Keratinocyte (primary cell): ENCODE results near the gene DSCAML1. TPM values are rescaled to one million over a fixed set of nuclear protein-coding genes. Genes with fewer than 3 reads are reported as not detected.

Experiments used
- DNase-seq: peaks from one replicate; pipeline ENCODE4 v3.0.0-alpha.2; 2011; ENCODE audit warnings: low read depth, missing footprints, low spot score
- FAIRE-seq: peaks from 2 replicates; lab custom pipeline; 2011; peaks lifted over from hg19 to GRCh38; lab: Jason Lieb, UNC
- H2AFZ ChIP-seq: 2 replicates; pipeline ENCODE4 v1.6.0; 2012; ENCODE audit warnings: low read length, control low read depth, inconsistent platforms; ENCODE audit not compliant: control insufficient read depth
- H3K27ac ChIP-seq: 2 replicates; pipeline ENCODE4 v1.5.1; 2011; ENCODE audit warnings: low read length; ENCODE audit not compliant: control insufficient read depth, insufficient read depth
- H3K27me3 ChIP-seq: 3 replicates; pipeline ENCODE4 v1.6.0; 2011; ENCODE audit warnings: low read length; ENCODE audit not compliant: control insufficient read depth, insufficient read depth; ENCODE audit errors: extremely low read depth
- H3K36me3 ChIP-seq, 2 experiments: 2 replicates in 1 of 2; 3 replicates in 1 of 2; pipeline ENCODE4 v1.5.1; 2011; ENCODE audit warnings: low read length in 2 of 2, mild to moderate bottlenecking in 1 of 2; ENCODE audit not compliant: control insufficient read depth in 2 of 2, insufficient read depth in 2 of 2; ENCODE audit errors: extremely low read depth in 1 of 2
- H3K4me1 ChIP-seq: 3 replicates; pipeline ENCODE4 v1.5.1; 2011; ENCODE audit warnings: low read length; ENCODE audit not compliant: control insufficient read depth, insufficient read depth; ENCODE audit errors: extremely low read depth
- H3K4me2 ChIP-seq: 3 replicates; pipeline ENCODE4 v1.6.0; 2011; ENCODE audit warnings: low read depth, low read length; ENCODE audit not compliant: control insufficient read depth, insufficient read depth; ENCODE audit errors: extremely low read depth
- H3K4me3 ChIP-seq, 3 experiments: fragments of 200-600 bp in 1 of 3; sonication (generic) in 1 of 3; 2 replicates in 2 of 3; 3 replicates in 1 of 3; pipeline ENCODE4 v1.5.1; 2011 to 2016; ENCODE audit warnings: low read length in 3 of 3, mild to moderate bottlenecking in 3 of 3, control low read depth in 2 of 3, inconsistent platforms in 1 of 3, low read depth in 1 of 3, mixed read lengths in 1 of 3, mixed run types in 1 of 3, moderate library complexity in 1 of 3; ENCODE audit not compliant: control insufficient read depth in 2 of 3, insufficient read depth in 2 of 3; ENCODE audit errors: extremely low read depth in 1 of 3
- H3K79me2 ChIP-seq: 2 replicates; pipeline ENCODE4 v1.6.0; 2012; ENCODE audit warnings: low read length; ENCODE audit not compliant: control insufficient read depth, insufficient read depth
- H3K9ac ChIP-seq: 3 replicates; pipeline ENCODE4 v1.6.0; 2011; ENCODE audit warnings: low read length; ENCODE audit not compliant: control insufficient read depth, insufficient read depth; ENCODE audit errors: extremely low read depth
- H3K9me1 ChIP-seq: 3 replicates; pipeline ENCODE4 v1.6.0; 2011; ENCODE audit warnings: low read length; ENCODE audit not compliant: control insufficient read depth, insufficient read depth; ENCODE audit errors: extremely low read depth
- H3K9me3 ChIP-seq: 2 replicates; pipeline ENCODE4 v1.5.1; 2012; ENCODE audit warnings: low read depth, low read length; ENCODE audit not compliant: control insufficient read depth
- H4K20me1 ChIP-seq: 3 replicates; pipeline ENCODE4 v1.6.0; 2011; ENCODE audit warnings: low read length; ENCODE audit not compliant: control insufficient read depth, insufficient read depth; ENCODE audit errors: extremely low read depth
- EZH2 ChIP-seq: IDR thresholded peaks from one replicate; pipeline ENCODE4 v1.6.1; 2012; ENCODE audit warnings: inconsistent platforms, mild to moderate bottlenecking, low read length, moderate library complexity
- dilution Hi-C: fragments of 300-500 bp; cut with MboI; formaldehyde crosslinking; loops from one replicate; pipeline ENCODE4 v1.7.0; 2020; ENCODE audit warnings: low sequenced_read_pairs; ENCODE audit not compliant: extremely low pct_ligation_motif_present
- polyA plus RNA-seq, 5 experiments: library from polyadenylated mRNA; depleted of rRNA in 3 of 5; stranded (reverse) in 3 of 5; stranded (forward) in 1 of 5; unstranded in 1 of 5; fragments of >200 nt; gene quantifications; 1 replicate in 1 of 5; 2 replicates in 3 of 5; 3 replicates in 1 of 5; pipeline versions ENCODE4 v1.2.1 to v1.2.3, GENCODE V29; 2011 to 2012; ENCODE audit warnings: missing spikeins in 2 of 5, low read depth in 1 of 5, low replicate concordance in 1 of 5
- TF ChIP-seq, protein P1 (sequence below), 3 experiments: IDR thresholded peaks in 1 of 3; conservative IDR thresholded peaks in 1 of 3; optimal IDR thresholded peaks in 1 of 3; 2 replicates in 2 of 3; 3 replicates in 1 of 3; pipeline versions ENCODE3 to v1.5.1; 2011; ENCODE audit warnings: low read length in 3 of 3, mild to moderate bottlenecking in 3 of 3, moderate library complexity in 2 of 3, control low read depth in 1 of 3, inconsistent platforms in 1 of 3; ENCODE audit not compliant: insufficient read depth in 2 of 3; ENCODE audit errors: extremely low read depth in 1 of 3

Gene DSCAML1
- polyA plus RNA-seq, 1 donor (not counting 4 experiments of a cell fraction or from before 2014, with no cell fraction given) = not detected

DNA sequence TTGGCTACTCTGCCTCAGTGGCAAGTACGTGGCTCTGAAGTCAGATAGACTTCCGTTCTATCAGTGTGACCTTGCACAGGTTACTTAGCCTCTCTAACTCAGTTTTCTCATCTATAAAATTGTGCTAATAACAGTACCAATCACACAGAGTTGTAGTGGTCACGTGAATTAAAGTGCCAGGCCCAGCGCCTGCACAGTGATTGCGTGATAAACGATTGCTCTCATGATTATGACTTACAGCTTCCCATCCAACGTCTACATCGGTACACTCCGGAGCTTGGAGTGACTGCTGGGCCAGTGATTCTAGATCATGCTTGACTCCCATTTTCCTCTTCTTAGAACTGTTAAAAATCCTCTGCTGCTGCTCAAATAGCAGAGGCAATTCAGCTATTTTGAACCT lies 247.6 kb downstream of the DSCAML1 start:
- dilution Hi-C loops = no loop called here
- TF ChIP-seq EZH2 = no peak
- TF ChIP-seq, protein P1, sequence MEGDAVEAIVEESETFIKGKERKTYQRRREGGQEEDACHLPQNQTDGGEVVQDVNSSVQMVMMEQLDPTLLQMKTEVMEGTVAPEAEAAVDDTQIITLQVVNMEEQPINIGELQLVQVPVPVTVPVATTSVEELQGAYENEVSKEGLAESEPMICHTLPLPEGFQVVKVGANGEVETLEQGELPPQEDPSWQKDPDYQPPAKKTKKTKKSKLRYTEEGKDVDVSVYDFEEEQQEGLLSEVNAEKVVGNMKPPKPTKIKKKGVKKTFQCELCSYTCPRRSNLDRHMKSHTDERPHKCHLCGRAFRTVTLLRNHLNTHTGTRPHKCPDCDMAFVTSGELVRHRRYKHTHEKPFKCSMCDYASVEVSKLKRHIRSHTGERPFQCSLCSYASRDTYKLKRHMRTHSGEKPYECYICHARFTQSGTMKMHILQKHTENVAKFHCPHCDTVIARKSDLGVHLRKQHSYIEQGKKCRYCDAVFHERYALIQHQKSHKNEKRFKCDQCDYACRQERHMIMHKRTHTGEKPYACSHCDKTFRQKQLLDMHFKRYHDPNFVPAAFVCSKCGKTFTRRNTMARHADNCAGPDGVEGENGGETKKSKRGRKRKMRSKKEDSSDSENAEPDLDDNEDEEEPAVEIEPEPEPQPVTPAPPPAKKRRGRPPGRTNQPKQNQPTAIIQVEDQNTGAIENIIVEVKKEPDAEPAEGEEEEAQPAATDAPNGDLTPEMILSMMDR (optimal IDR thresholded peaks at IDR 0.05 in 1 of 3, IDR thresholded peaks at IDR 0.05 in 1 of 3, conservative IDR thresholded peaks at IDR 0.05 in 1 of 3; ENCODE audit: extremely low read depth in 1 of 3, insufficient read depth in 2 of 3, low read length in 3 of 3) = no peak

DNA sequence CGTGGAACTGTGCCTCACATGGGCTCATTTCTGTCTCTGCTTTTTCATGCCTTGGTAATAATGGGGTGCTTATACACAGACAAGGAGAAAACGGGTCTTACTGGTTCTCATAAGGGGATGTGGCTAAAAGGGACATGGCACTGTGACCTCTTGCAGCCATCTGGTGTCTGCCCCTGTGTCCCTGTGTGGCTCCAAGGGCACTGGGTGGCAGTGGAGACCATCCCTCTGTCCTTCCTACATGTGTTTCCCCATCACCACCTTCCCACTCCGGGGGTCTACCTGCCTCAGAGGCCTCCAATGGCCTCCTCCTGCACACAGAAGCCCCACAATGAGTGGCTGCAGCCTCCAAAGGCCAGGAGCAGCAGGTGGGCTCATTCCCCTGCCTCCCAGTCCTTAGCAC lies 248.1 kb downstream of the DSCAML1 start:
- H3K79me2 ChIP-seq = no peaks in the 10 kb centered on the region
- no peaks in the 10 kb centered on the region for H4K20me1 ChIP-seq
- no peak overlapping the region for H3K4me2 ChIP-seq
- H3K9me3 ChIP-seq = no peaks in the 10 kb centered on the region
- DNase-seq = no peak
- H3K27me3 ChIP-seq = peaks cover 24% of the 10 kb centered on the region
- H3K9me1 ChIP-seq = no peaks in the 10 kb centered on the region
- H3K4me3 ChIP-seq = no peak overlapping the region
- no peak overlapping the region for H2AFZ ChIP-seq
- no peak for FAIRE-seq
- TF ChIP-seq, protein P1 (optimal IDR thresholded peaks at IDR 0.05 in 1 of 3, IDR thresholded peaks at IDR 0.05 in 1 of 3, conservative IDR thresholded peaks at IDR 0.05 in 1 of 3; ENCODE audit: extremely low read depth in 1 of 3, insufficient read depth in 2 of 3, low read length in 3 of 3) = no peak
- TF ChIP-seq EZH2 = no peak
- dilution Hi-C loops = no loop called here
- no peak overlapping the region for H3K9ac ChIP-seq
- H3K4me1 ChIP-seq = no peaks in the 10 kb centered on the region
- H3K36me3 ChIP-seq = no peaks in the 10 kb centered on the region
- no peak overlapping the region for H3K27ac ChIP-seq

More for the DNA sequence above, 247.6 kb downstream of the DSCAML1 start:
- H3K9me1 ChIP-seq = no peaks in the 10 kb centered on the region
- H3K4me3 ChIP-seq = no peak overlapping the region
- H4K20me1 ChIP-seq = no peaks in the 10 kb centered on the region
- H3K79me2 ChIP-seq = no peaks in the 10 kb centered on the region
- no peaks in the 10 kb centered on the region for H3K36me3 ChIP-seq
- H3K4me1 ChIP-seq = no peaks in the 10 kb centered on the region
- no peak overlapping the region for H3K27ac ChIP-seq
- H3K27me3 ChIP-seq = peaks cover 24% of the 10 kb centered on the region
- H2AFZ ChIP-seq = no peak overlapping the region
- no peaks in the 10 kb centered on the region for H3K9me3 ChIP-seq
- no peak overlapping the region for H3K4me2 ChIP-seq
- no peak for FAIRE-seq
- DNase-seq = no peak
- H3K9ac ChIP-seq = no peak overlapping the region
